HG03439 (cell line): ENCODE data around the gene SPC24.
"Not testable (repeated sequence)": the region's sequence is repeated elsewhere in the genome, so short reads cannot be mapped to it uniquely, and the experiment has no call there.

Experiments
- ATAC-seq: cut with Tn5 transposase; IDR thresholded peaks from one replicate; pipeline ENCODE4 v1.9.1; 2021; ENCODE audit warnings: mild to moderate bottlenecking, moderate library complexity; ENCODE audit not compliant: unreplicated experiment

The SPC24 gene

DNA sequence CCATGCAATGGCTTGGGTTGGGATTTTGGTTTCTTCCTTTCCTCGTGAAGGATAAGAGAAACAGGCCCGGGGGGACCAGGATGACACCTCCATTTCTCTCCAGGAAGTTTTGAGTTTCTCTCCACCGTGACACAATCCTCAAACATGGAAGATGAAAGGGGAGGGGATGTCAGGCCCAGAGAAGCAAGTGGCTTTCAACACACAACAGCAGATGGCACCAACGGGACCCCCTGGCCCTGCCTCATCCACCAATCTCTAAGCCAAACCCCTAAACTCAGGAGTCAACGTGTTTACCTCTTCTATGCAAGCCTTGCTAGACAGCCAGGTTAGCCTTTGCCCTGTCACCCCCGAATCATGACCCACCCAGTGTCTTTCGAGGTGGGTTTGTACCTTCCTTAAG is 24.1 kb downstream of the SPC24 start:
- ATAC-seq = no peak

DNA sequence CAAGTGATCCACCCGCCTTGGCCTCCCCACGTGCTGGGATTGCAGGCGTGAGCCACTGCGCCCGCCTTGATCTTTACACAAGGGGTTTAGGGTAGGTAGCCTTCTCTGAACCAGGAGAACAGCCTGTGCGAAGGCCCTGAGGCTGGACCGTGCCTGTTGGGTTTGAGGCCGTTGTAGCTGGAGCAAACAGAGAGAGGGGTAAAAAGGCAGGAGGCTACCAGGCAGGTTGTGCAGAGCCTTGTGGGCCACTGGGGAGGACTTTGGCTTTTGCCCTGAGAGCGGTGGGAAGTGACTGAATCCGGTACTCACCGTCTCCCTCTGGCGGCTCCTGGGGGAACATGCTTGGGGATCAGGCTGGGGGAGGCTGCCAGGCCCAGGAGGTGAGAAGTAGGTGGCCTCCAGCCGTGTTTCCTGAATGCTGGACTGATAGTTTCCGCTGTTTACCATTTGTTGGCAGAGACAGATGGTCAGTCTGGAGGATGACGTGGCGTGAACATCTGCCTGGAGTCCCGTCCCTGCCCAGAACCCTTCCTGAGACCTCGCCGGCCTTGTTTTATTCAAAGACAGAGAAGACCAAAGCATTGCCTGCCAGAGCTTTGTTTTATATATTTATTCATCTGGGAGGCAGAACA is 24.6 kb downstream of the SPC24 start:
- no peak for ATAC-seq

DNA sequence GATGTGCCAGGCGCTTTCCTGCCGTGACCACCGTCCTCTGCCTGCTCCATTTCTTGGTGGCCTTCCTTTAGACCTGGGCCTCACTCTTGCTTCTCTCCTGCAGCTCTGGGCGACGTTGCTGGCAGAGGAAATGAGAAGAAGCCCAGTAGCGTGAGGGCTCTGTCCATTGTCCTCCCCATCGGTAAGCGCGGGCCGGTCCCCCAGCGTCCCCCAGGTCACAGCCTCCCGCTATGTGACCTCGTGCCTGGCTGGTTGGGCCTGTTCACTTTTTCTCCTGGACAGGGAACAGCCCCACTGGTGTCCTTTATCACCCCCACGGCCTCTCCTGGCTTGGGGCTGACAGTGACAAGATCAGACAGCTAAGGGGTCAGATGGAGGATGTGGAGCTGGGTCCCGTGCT is 27.7 kb downstream of the SPC24 start:
- no peak for ATAC-seq

DNA sequence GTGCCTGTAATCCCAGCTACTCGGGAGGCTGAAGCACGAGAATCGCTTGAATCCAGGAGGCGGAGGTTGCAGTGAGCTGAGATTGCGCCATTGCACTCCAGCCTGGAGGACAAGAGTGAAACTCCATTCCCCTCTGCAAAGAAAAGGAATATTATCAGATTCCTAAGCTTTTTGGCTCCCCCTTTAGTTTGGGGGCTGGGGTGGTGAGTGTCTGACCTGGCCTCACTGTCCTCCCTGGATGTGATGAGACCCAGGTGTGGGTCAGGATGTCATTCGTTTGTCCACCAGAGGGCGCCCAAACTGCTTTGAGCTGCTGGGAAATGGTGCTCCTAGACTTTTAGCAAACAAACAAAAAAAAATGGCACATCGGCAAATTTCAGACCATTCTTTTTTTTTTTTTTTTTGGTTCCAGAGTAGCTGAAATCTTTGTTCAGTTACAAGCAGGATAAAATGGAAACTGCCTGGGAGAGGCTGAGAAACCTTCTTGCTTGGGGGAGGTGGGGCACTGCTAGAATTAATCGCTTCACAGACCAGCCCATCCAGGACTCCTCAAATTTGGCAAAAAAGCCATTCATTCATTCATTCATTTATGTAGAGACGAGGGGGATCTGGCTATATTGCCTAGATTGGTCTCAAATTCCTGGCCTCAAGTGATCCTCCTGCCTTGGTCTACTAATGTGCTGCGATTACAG is 29.4 kb downstream of the SPC24 start:
- no peak for ATAC-seq

DNA sequence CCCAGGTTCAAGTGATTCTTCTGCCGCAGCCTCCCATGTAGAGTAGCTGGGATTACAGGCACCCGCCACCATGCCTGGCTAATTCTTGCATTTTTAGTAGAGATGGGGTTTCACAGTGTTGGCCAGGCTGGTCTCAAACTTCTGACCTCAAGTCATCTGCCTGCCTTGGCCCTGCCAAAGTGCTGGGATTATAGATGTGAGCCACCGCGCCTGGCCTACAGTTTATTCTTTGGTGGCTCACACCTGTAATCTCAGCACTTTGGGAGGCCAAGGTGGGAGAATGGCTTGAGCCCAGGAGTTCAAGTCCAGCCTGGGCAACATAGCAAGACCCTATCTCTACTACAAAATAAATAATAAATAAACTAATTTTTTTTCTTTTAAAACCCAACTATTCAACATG is 31.4 kb downstream of the SPC24 start:
- ATAC-seq = not testable (repeated sequence)

DNA sequence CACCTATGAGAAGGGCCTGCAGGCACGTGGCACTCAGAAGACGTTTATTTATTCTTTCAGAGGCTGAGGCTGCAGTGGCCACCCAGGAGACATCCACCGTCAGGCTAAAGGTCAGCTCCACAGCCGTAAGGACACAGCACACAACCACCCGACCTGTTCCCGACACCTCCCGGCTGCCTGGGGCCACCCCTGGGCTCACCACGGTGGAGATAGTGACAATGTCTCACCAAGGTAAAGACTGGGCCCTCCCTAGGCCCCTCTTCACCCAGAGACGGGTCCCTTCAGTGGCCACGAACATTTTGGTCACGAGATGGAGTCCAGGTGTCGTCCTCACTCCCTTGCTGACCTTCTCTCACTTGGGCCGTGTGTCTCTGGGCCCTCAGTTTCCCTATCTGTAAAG is 32.5 kb downstream of the SPC24 start:
- no peak for ATAC-seq

DNA sequence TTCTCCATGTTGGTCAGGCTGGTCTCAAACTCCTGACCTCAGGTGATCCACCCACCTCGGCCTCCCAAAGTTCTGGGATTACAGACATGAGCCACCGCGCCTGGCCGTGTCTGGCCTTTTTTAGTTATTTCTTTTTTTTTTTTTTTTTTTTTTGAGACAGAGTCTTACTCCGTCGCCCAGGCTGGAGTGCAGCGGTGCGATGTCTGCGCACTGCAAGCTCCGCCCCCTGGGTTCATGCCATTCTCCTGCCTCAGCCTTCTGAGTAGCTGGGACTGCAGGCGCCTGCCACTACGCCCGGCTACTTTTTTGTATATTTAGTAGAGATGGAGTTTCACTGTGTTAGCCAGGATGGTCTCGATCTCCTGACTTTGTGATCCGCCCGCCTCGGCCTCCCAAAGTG is 33.6 kb downstream of the SPC24 start:
- ATAC-seq = not testable (repeated sequence)

DNA sequence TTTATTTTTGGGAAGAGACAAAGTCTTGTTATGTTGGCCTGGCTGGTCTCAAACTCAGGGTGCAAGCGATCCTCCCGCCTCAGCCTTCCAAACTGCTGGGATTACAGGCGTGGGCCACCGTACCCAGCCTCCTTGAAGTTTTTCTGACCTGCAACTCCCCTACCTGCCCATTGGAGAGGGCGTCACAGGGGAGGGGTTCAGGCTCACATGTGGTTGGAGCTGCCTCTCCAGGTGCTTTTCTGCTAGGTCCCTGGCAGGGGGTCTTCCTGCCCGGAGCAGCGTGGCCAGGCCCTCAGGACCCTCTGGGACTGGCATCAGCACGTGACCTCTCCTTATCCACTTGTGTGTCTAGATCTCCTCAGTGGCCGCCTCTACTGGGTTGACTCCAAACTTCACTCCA is 39.1 kb downstream of the SPC24 start:
- ATAC-seq = no peak

DNA sequence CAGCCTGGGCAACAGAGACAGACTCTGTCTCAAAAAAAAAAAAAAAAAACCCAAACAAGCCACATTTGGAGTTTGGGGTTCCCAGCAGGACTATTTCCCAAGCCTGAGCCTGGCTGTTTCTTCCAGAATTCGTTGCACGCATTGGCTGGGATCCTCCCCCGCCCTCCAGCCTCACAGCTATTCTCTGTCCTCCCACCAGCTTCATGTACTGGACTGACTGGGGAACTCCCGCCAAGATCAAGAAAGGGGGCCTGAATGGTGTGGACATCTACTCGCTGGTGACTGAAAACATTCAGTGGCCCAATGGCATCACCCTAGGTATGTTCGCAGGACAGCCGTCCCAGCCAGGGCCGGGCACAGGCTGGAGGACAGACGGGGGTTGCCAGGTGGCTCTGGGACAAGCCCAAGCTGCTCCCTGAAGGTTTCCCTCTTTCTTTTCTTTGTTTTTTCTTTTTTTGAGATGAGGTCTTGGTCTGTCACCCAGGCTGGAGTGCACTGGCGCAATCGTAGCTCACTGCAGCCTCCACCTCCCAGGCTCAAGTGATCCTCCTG is 39.6 kb downstream of the SPC24 start:
- ATAC-seq = no peak

DNA sequence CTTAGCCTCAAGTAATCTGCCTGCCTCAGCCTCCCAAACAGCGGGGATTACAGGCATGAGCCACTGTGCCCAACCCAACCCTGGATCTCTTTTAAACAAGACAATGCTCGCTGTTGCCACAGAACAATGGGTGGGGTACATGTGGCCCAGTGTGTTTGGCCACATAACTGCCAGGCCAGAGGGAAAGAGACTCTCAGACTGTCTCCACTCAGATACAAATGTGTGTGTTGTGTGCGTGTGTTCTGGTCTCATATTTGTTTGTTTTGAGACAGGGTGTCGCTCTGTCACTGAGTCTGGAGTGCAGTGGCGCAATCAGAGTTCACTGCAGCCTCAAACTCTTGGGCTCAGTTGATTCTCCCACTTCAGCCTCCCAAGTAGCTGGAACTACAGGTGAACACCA is 40.5 kb downstream of the SPC24 start:
- no peak for ATAC-seq

DNA sequence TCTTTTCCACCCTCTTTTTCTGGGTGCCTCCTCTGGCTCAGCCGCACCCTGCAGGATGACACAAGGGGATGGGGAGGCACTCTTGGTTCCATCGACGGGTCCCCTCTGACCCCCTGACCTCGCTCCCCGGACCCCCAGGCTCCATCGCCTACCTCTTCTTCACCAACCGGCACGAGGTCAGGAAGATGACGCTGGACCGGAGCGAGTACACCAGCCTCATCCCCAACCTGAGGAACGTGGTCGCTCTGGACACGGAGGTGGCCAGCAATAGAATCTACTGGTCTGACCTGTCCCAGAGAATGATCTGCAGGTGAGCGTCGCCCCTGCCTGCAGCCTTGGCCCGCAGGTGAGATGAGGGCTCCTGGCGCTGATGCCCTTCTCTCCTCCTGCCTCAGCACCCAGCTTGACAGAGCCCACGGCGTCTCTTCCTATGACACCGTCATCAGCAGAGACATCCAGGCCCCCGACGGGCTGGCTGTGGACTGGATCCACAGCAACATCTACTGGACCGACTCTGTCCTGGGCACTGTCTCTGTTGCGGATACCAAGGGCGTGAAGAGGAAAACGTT is 42.4 kb downstream of the SPC24 start:
- ATAC-seq = no peak

DNA sequence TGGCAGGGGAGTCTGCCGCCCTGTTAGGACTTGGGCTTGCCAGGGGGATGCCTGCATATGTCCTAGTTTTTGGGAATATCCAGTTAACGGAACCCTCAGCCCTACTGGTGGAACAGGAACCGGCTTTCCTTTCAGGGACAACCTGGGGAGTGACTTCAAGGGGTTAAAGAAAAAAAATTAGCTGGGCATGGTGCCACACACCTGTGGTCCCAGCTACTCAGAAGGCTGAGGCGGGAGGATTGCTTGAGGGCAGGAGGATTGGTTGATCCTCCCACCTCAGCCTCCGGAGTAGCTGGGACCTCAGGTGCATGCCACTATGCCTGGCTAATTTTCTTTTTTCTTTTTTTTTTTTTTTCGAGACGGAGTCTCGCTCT is 43.8 kb downstream of the SPC24 start:
- ATAC-seq = no peak

DNA sequence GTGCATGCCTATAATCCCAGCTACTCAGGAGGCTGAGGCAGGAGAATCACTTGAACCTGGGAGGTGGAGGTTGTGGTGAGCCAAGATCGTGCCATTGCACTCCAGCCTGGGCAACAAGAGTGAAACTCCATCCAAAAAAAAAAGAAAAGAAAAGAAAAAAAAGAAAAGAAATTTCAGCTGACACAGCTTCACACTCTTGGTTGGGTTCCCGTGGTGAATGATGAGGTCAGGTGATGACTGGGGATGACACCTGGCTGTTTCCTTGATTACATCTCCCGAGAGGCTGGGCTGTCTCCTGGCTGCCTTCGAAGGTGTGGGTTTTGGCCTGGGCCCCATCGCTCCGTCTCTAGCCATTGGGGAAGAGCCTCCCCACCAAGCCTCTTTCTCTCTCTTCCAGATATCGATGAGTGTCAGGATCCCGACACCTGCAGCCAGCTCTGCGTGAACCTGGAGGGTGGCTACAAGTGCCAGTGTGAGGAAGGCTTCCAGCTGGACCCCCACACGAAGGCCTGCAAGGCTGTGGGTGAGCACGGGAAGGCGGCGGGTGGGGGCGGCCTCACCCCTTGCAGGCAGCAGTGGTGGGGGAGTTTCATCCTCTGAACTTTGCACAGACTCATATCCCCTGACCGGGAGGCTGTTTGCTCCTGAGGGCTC is 44.3 kb downstream of the SPC24 start:
- ATAC-seq = no peak

DNA sequence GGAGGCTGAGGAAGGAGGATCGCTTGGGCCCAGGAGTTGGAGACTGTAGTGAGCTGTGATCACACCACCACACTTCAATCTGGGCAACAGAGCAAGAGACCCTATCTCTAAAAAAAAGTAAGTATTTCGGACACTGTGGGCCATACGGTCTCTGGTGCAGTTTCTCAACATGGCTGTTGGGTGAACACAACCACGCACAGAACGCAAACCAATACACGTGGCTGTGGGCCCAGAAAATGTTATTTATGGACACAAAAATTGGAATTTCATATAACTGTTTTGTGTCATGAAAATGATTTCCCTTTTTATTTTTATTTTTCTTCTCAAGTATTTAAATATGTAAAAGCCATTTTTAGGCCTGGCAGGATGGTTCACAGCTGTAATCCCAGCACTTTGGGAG is 46.8 kb downstream of the SPC24 start:
- ATAC-seq = no peak

DNA sequence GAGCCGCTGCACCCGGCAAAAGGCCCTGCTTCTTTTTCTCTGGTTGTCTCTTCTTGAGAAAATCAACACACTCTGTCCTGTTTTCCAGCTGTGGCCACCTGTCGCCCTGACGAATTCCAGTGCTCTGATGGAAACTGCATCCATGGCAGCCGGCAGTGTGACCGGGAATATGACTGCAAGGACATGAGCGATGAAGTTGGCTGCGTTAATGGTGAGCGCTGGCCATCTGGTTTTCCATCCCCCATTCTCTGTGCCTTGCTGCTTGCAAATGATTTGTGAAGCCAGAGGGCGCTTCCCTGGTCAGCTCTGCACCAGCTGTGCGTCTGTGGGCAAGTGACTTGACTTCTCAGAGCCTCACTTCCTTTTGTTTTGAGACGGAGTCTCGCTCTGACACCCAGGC is 49.1 kb downstream of the SPC24 start:
- no peak for ATAC-seq

DNA sequence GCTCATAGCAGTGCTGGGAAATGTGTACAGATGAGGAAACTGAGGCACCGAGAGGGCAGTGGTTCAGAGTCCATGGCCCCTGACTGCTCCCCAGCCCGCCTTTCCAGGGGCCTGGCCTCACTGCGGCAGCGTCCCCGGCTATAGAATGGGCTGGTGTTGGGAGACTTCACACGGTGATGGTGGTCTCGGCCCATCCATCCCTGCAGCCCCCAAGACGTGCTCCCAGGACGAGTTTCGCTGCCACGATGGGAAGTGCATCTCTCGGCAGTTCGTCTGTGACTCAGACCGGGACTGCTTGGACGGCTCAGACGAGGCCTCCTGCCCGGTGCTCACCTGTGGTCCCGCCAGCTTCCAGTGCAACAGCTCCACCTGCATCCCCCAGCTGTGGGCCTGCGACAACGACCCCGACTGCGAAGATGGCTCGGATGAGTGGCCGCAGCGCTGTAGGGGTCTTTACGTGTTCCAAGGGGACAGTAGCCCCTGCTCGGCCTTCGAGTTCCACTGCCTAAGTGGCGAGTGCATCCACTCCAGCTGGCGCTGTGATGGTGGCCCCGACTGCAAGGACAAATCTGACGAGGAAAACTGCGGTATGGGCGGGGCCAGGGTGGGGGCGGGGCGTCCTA is 50.5 kb downstream of the SPC24 start:
- no peak for ATAC-seq

DNA sequence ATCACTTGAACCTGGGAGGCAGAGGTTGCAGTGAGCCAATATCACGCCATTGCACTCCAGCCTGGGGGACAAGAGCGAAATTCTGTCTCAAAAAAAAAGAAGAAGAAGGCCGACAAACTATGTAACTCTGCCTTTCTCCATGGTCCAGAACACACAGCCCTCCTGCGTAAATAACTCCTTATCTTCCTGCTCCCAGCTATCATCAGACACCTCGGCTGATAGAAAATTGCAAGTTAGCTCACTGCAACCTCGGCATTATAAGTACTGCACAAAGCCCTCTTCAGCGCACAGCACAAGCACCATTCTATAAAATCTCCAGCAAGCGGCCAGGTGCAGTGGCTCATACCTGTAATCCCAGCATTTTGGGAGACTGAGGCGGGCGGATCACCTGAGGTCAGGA is 51.9 kb downstream of the SPC24 start:
- ATAC-seq = not testable (repeated sequence)

DNA sequence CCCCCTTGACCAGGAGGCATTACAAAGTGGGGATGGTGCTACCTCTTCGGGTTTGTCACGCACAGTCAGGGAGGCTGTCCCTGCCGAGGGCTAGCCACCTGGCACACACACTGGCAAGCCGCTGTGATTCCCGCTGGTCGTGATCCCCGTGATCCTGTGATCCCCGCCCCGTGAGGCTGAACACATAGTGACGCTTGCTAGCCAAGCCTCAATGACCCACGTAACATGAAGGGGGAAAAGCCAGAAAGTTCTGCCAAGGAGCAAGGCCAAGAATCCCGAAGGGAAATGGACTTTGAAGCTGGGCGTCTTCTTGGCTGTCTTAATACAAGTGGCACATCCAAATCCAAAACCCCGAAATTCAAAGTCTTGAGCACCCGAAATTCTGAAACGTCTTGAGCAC is 52.6 kb downstream of the SPC24 start:
- no peak for ATAC-seq

DNA sequence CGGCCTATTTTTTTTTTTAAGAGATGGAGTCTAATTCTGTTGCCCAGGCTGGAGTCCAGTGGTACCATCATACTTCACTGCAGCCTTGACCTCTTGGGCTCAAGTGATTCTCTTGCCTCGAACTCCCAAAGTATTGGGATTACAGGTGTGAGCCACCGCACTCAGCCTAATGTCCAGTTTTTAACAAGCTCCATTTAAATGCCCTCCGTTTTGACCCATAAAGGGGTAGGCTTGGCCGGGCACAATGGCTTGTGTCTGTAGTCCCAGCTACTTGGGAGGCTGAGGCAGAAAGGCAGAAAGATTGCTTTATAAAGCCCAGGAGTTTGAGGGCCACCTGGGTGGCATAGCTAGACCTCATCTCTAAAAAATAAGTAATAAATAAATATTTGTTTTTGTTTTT is 54.5 kb downstream of the SPC24 start:
- ATAC-seq = no peak

DNA sequence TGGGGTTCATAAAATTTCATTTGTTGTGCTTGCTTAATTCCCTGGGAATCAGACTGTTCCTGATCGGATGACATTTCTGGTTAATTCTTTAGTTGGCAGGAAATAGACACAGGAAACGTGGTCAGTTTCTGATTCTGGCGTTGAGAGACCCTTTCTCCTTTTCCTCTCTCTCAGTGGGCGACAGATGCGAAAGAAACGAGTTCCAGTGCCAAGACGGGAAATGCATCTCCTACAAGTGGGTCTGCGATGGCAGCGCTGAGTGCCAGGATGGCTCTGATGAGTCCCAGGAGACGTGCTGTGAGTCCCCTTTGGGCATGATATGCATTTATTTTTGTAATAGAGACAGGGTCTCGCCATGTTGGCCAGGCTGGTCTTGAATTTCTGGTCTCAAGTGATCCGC is 55.5 kb downstream of the SPC24 start:
- no peak for ATAC-seq

DNA sequence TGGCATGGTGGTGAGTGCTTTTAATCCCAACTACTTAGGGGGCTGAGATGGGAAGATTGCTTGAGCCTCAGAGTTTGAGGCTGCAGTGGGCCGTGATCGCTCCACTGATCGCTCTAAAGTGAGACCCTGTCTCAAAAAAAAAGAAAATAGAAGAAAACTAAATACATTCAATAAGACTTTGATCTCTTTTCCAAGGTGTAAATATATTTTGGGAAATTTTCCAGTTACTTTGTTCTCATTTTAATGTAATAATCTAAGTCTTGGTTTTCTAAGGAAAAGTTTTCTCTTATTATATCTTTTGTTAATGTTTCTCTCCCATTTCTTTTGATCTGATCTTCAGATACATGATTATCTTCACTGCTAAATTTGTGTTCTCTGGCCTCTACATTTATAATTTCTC is 56.7 kb downstream of the SPC24 start:
- ATAC-seq = no peak
